T-helper 17 cell (primary cell): ENCODE results near the gene TRAPPC8. TPM values are rescaled to one million over a fixed set of nuclear protein-coding genes. Genes with fewer than 3 reads are reported as not detected.
A peak's percentile ranks its signal among the peaks of the same experiment; 100 is the strongest.
"Not testable (repeated sequence)": the region's sequence is repeated elsewhere in the genome, so short reads cannot be mapped to it uniquely, and the experiment has no call there.

Experiments used
- ATAC-seq: fragments of 150-1000 bp; cut with Tn5 transposase; 2 replicates; pipeline ENCODE4 v1.10.0; 2021; ENCODE audit warnings: mild to moderate bottlenecking, moderate library complexity
- DNase-seq, 3 donors: peaks; one replicate each; pipeline versions ENCODE4 v3.0.0 to v3.0.0-alpha.2; 2020 to 2021
- H3K9me3 ChIP-seq: one replicate; pipeline ENCODE4 v1.7.0; 2013; ENCODE audit warnings: low read length, mild to moderate bottlenecking; ENCODE audit not compliant: control insufficient read depth, poor library complexity, severe bottlenecking
- H3K27ac Mint-ChIP-seq: one replicate; pipeline ENCODE4 v1.8.0; 2022; ENCODE audit warnings: mild to moderate bottlenecking, moderate library complexity, mixed read lengths
- H3K27me3 Mint-ChIP-seq: one replicate; pipeline ENCODE4 v1.8.0; 2022; ENCODE audit warnings: mixed read lengths
- H3K36me3 Mint-ChIP-seq: one replicate; pipeline ENCODE4 v1.8.0; 2022; ENCODE audit warnings: low read depth, mixed read lengths
- H3K4me1 Mint-ChIP-seq: one replicate; pipeline ENCODE4 v1.8.0; 2022; ENCODE audit warnings: mild to moderate bottlenecking, mixed read lengths
- H3K4me3 Mint-ChIP-seq: one replicate; pipeline ENCODE4 v1.8.0; 2022; ENCODE audit warnings: mild to moderate bottlenecking, moderate library complexity, mixed read lengths
- total RNA-seq, 4 donors: library from RNA in 2 of 4; stranded (reverse) in 2 of 4; gene quantifications; one replicate each; pipeline ENCODE4 v1.2.3 and lab custom pipeline; 2022 to 2026

TRAPPC8 gene
- total RNA-seq, 2 donors from 2014 or later, result 29.2 to 34.1 TPM

GRCh38 chr18:31929273-31929672, 13.7 kb downstream of the TRAPPC8 start:
- ATAC-seq (no peak), DNase-seq (no peak)
- H3K9me3 ChIP-seq, result no peaks in the 10 kb centered on the region
- H3K4me3 Mint-ChIP-seq, result no peak overlapping the region
- H3K27me3 Mint-ChIP-seq, result no peaks in the 10 kb centered on the region
- peaks cover 13% of the 10 kb centered on the region for H3K4me1 Mint-ChIP-seq
- peak overlapping the region; percentile 85 for H3K27ac Mint-ChIP-seq
- H3K36me3 Mint-ChIP-seq, result peaks cover 4% of the 10 kb centered on the region

GRCh38 chr18:31926988-31927387, 15.9 kb downstream of the TRAPPC8 start:
- not testable (repeated sequence) for ATAC-seq, H3K27me3 Mint-ChIP-seq, H3K4me1 Mint-ChIP-seq, H3K27ac Mint-ChIP-seq, H3K36me3 Mint-ChIP-seq, DNase-seq, H3K9me3 ChIP-seq, H3K4me3 Mint-ChIP-seq

- peaks cover 5% of the 10 kb centered on the region for H3K4me1 Mint-ChIP-seq
- DNase-seq, result no peak
- H3K4me3 Mint-ChIP-seq, result no peak overlapping the region
- no peaks in the 10 kb centered on the region for H3K9me3 ChIP-seq
- no peaks in the 10 kb centered on the region for H3K27me3 Mint-ChIP-seq
- no peak overlapping the region for H3K27ac Mint-ChIP-seq
- H3K36me3 Mint-ChIP-seq, result peaks cover 2% of the 10 kb centered on the region
- ATAC-seq, result no peak
Measured at GRCh38 chr18:31920277-31920676, 22.7 kb downstream of the TRAPPC8 start.

- not testable (repeated sequence) for H3K27ac Mint-ChIP-seq, H3K4me3 Mint-ChIP-seq, H3K9me3 ChIP-seq, DNase-seq, H3K36me3 Mint-ChIP-seq, ATAC-seq, H3K27me3 Mint-ChIP-seq, H3K4me1 Mint-ChIP-seq
Measured at GRCh38 chr18:31919366-31919765, 23.6 kb downstream of the TRAPPC8 start.

GRCh38 chr18:31918733-31919132, 24.2 kb downstream of the TRAPPC8 start:
- Mint-ChIP-seq H3K4me3 (no peak overlapping the region), H3K4me1 (peaks cover 5% of the 10 kb centered on the region), H3K27me3 (no peaks in the 10 kb centered on the region), H3K36me3 (peaks cover 2% of the 10 kb centered on the region), H3K27ac (no peak overlapping the region)
- no peaks in the 10 kb centered on the region for H3K9me3 ChIP-seq
- ATAC-seq (no peak), DNase-seq (no peak)

- H3K9me3 ChIP-seq, result no peaks in the 10 kb centered on the region
- DNase-seq, result no peak
- H3K4me1 Mint-ChIP-seq, result peaks cover 6% of the 10 kb centered on the region
- ATAC-seq, result no peak
- no peak overlapping the region for H3K27ac Mint-ChIP-seq
- H3K27me3 Mint-ChIP-seq, result no peaks in the 10 kb centered on the region
- no peak overlapping the region for H3K4me3 Mint-ChIP-seq
- peaks cover 7% of the 10 kb centered on the region for H3K36me3 Mint-ChIP-seq
Measured at GRCh38 chr18:31901063-31901462, 41.9 kb downstream of the TRAPPC8 start.

GRCh38 chr18:31899771-31900170, 43.2 kb downstream of the TRAPPC8 start:
- not testable (repeated sequence) for H3K4me1 Mint-ChIP-seq, ATAC-seq, H3K27ac Mint-ChIP-seq, H3K36me3 Mint-ChIP-seq, DNase-seq, H3K4me3 Mint-ChIP-seq, H3K27me3 Mint-ChIP-seq, H3K9me3 ChIP-seq

- ATAC-seq, result no peak
- Mint-ChIP-seq H3K27ac (no peak overlapping the region), H3K36me3 (peaks cover 8% of the 10 kb centered on the region)
Measured at GRCh38 chr18:31892936-31893335, 50.0 kb downstream of the TRAPPC8 start.

GRCh38 chr18:31891566-31891965, 51.4 kb downstream of the TRAPPC8 start:
- no peaks in the 10 kb centered on the region for H3K27me3 Mint-ChIP-seq
- H3K4me1 Mint-ChIP-seq, result peaks cover 7% of the 10 kb centered on the region
- DNase-seq (no peak), ATAC-seq (no peak)
- H3K27ac Mint-ChIP-seq, result peak overlapping the region; percentile 19
- H3K36me3 Mint-ChIP-seq, result peaks cover 8% of the 10 kb centered on the region
- no peaks in the 10 kb centered on the region for H3K9me3 ChIP-seq
- no peak overlapping the region for H3K4me3 Mint-ChIP-seq

More at GRCh38 chr18:31892936-31893335, 50.0 kb downstream of the TRAPPC8 start:
- H3K9me3 ChIP-seq, result no peaks in the 10 kb centered on the region
- Mint-ChIP-seq H3K27me3 (no peaks in the 10 kb centered on the region), H3K4me3 (no peak overlapping the region), H3K4me1 (peaks cover 5% of the 10 kb centered on the region)
- DNase-seq, result no peak

- H3K4me3 Mint-ChIP-seq, result no peak overlapping the region
- ATAC-seq, result no peak
- H3K9me3 ChIP-seq, result no peaks in the 10 kb centered on the region
Measured at GRCh38 chr18:31884020-31884419, 58.9 kb downstream of the TRAPPC8 start.

GRCh38 chr18:31880186-31880898, 62.6 kb downstream of the TRAPPC8 start:
- Mint-ChIP-seq H3K27ac (no peak overlapping the region), H3K4me3 (no peak overlapping the region), H3K36me3 (peaks cover 24% of the 10 kb centered on the region), H3K4me1 (peaks cover 18% of the 10 kb centered on the region), H3K27me3 (no peaks in the 10 kb centered on the region)
- no peaks in the 10 kb centered on the region for H3K9me3 ChIP-seq
- ATAC-seq, result no peak
- no peak for DNase-seq

More at GRCh38 chr18:31884020-31884419, 58.9 kb downstream of the TRAPPC8 start:
- peaks cover 18% of the 10 kb centered on the region for H3K36me3 Mint-ChIP-seq
- no peaks in the 10 kb centered on the region for H3K27me3 Mint-ChIP-seq
- no peak overlapping the region for H3K27ac Mint-ChIP-seq
- H3K4me1 Mint-ChIP-seq, result peaks cover 14% of the 10 kb centered on the region
- no peak for DNase-seq

- ATAC-seq, result no peak
- no peak for DNase-seq
- H3K27ac Mint-ChIP-seq, result peak overlapping the region; percentile 12
Measured at GRCh38 chr18:31878358-31878757, 64.6 kb downstream of the TRAPPC8 start.

GRCh38 chr18:31877900-31878299, 65.0 kb downstream of the TRAPPC8 start:
- no peaks in the 10 kb centered on the region for H3K27me3 Mint-ChIP-seq
- peaks cover 13% of the 10 kb centered on the region for H3K4me1 Mint-ChIP-seq
- H3K36me3 Mint-ChIP-seq, result peaks cover 25% of the 10 kb centered on the region
- H3K27ac Mint-ChIP-seq, result peak overlapping the region; percentile 12
- ATAC-seq, result no peak
- no peaks in the 10 kb centered on the region for H3K9me3 ChIP-seq
- DNase-seq, result no peak
- no peak overlapping the region for H3K4me3 Mint-ChIP-seq

More at GRCh38 chr18:31878358-31878757, 64.6 kb downstream of the TRAPPC8 start:
- Mint-ChIP-seq H3K4me1 (peaks cover 16% of the 10 kb centered on the region), H3K27me3 (no peaks in the 10 kb centered on the region), H3K36me3 (peaks cover 27% of the 10 kb centered on the region), H3K4me3 (no peak overlapping the region)
- H3K9me3 ChIP-seq, result no peaks in the 10 kb centered on the region

- peaks cover 23% of the 10 kb centered on the region for H3K36me3 Mint-ChIP-seq
- H3K27ac Mint-ChIP-seq, result no peak overlapping the region
- H3K4me1 Mint-ChIP-seq, result peaks cover 11% of the 10 kb centered on the region
- no peaks in the 10 kb centered on the region for H3K9me3 ChIP-seq
- no peak overlapping the region for H3K4me3 Mint-ChIP-seq
- no peaks in the 10 kb centered on the region for H3K27me3 Mint-ChIP-seq
- no peak for DNase-seq
- no peak for ATAC-seq
Measured at GRCh38 chr18:31876707-31877106, 66.2 kb downstream of the TRAPPC8 start.
